Vagina (tissue), 2 donors: ENCODE measurements around the gene VPS25.

Experiments used
- POLR2A ChIP-seq, 2 donors: fragments of 450-650 bp; IDR thresholded peaks; one replicate each; pipeline ENCODE4 v1.6.1; 2017; ENCODE audit warnings: antibody characterized with exemption in 2 of 2, mild to moderate bottlenecking in 2 of 2, moderate library complexity in 2 of 2
- TF ChIP-seq, protein P1 (sequence below), 3 experiments: fragments of 450-650 bp in 2 of 3; fragments of 200-600 bp in 1 of 3; sonication (generic) in 1 of 3; IDR thresholded peaks; one replicate each; pipeline ENCODE4 v1.5.1; 2017 to 2019; ENCODE audit warnings: antibody characterized with exemption in 3 of 3, mild to moderate bottlenecking in 2 of 3, moderate library complexity in 2 of 3

DNA sequence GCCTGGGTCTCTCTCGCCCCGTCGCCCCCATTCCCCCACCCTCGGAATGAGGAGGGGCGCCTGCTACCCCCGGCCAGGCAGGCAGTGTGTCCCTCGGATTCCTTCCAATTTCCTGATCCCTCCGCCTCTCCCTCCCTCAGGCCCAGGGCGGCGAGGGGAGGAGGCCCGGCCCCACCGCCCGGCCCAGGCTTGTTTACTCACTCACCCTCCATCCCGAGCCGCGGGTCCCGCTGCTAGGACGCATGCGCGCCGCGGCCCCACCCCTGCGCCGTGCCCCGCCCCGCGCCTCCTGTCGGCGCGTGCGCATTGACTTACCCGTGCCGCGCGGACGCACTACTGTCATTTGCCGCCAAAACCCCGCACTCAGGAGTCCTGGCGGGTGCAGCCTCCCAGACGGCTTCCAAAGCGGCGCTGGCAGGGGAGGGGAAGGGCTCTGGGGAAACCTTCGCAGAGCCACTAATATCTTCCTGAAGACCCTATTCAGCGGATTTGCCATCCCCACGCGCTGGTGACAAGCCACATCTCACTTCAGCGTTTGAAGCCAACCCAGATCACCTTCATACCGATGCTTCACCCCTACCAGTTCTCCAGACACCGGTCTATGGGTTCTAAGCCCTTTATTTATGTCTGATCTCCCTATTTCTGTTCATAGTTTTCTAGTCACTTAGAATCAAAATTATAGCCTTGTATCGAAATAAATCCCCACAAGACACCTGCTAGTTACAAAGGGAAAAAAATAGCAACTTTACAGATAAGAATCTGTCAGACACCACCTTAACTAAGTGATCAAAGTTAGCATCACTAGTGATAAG lies 28.2 kb upstream of the VPS25 start, which contains the start of gene EZH1:
- TF ChIP-seq, protein P1, sequence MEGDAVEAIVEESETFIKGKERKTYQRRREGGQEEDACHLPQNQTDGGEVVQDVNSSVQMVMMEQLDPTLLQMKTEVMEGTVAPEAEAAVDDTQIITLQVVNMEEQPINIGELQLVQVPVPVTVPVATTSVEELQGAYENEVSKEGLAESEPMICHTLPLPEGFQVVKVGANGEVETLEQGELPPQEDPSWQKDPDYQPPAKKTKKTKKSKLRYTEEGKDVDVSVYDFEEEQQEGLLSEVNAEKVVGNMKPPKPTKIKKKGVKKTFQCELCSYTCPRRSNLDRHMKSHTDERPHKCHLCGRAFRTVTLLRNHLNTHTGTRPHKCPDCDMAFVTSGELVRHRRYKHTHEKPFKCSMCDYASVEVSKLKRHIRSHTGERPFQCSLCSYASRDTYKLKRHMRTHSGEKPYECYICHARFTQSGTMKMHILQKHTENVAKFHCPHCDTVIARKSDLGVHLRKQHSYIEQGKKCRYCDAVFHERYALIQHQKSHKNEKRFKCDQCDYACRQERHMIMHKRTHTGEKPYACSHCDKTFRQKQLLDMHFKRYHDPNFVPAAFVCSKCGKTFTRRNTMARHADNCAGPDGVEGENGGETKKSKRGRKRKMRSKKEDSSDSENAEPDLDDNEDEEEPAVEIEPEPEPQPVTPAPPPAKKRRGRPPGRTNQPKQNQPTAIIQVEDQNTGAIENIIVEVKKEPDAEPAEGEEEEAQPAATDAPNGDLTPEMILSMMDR (IDR thresholded peaks at IDR 0.05) = peak in 1 of 3 experiments; percentile 37
- peak in 1 of 2 donors; percentile 88 for TF ChIP-seq POLR2A (IDR thresholded peaks at IDR 0.05)
